ENCODE data around the gene DMXL2.
"Not testable (repeated sequence)": the region's sequence is repeated elsewhere in the genome, so short reads cannot be mapped to it uniquely, and the experiment has no call there.

The DMXL2 gene

GRCh38 chr15:51649659-51650521 is 27.3 kb upstream of the DMXL2 start:
- no peak overlapping the region for H3K4me3 ChIP-seq (ENCODE audit: low read depth, low read length)
- no peaks in the 10 kb centered on the region for H3K9me3 ChIP-seq (ENCODE audit: control insufficient read depth, insufficient read depth, low read depth, low read length)
- no peaks in the 10 kb centered on the region for H3K36me3 ChIP-seq (ENCODE audit: control insufficient read depth in 2 of 2, insufficient read depth in 1 of 2, low read length in 2 of 2)
- ChIA-PET POLR2A (interaction anchor here (1.1 kb wide), 1 partner anchor 180 kb away, joined by 3 read pairs; no protein-coding TSS in a partner anchor), CTCF (interaction anchor here (0.6 to 5.8 kb wide), 44 partner anchors 8 to 1794 kb away, joined by 3 to 109 read pairs (median 4); partner anchors contain the start of gene SCG3)
- H3K4me1 ChIP-seq (ENCODE audit: control insufficient read depth, insufficient read depth, low read length), result no peaks in the 10 kb centered on the region
- TF ChIP-seq ZNF571 (tag by site-specific recombination; IDR thresholded peaks at IDR 0.05) (no peak), ZNF221 (tag by site-specific recombination; IDR thresholded peaks at IDR 0.05; ENCODE audit: borderline replicate concordance) (no peak), ZNF529 (tag by site-specific recombination; IDR thresholded peaks at IDR 0.05; ENCODE audit: insufficient replicate concordance) (no peak), SCRT2 (tag by site-specific recombination; IDR thresholded peaks at IDR 0.05) (0 out of 2 replicates have a peak, but pooled peaks have one; percentile 19), SETDB1 (IDR thresholded peaks at IDR 0.05; ENCODE audit: insufficient read length, low read length) (no peak), ZNF341 (tag by site-specific recombination; IDR thresholded peaks at IDR 0.05; ENCODE audit: low read depth) (no peak), ZNF792 (tag by site-specific recombination; IDR thresholded peaks at IDR 0.05) (no peak), HOXD13 (CRISPR knock-in tag; IDR thresholded peaks at IDR 0.05; ENCODE audit: borderline replicate concordance) (no peak), ZNF16 (tag by site-specific recombination; IDR thresholded peaks at IDR 0.05; ENCODE audit: low read depth) (no peak), ZNF654 (tag by site-specific recombination; IDR thresholded peaks at IDR 0.05; ENCODE audit: low read depth) (peak; percentile 85), CTCF (tag by site-specific recombination; IDR thresholded peaks at IDR 0.05) (peak; percentile 62; the same call in 1 of the 2 replicates), ZNF433 (tag by site-specific recombination; IDR thresholded peaks at IDR 0.05; ENCODE audit: low read depth) (no peak), ZNF19 (tag by site-specific recombination; IDR thresholded peaks at IDR 0.05; ENCODE audit: low read depth) (no peak), ZNF292 (tag by site-specific recombination; IDR thresholded peaks at IDR 0.05; ENCODE audit: borderline replicate concordance, low read depth) (no peak), ZNF560 (tag by site-specific recombination; IDR thresholded peaks at IDR 0.05; ENCODE audit: borderline replicate concordance) (no peak), ZNF660 (tag by site-specific recombination; IDR thresholded peaks at IDR 0.05) (0 out of 2 replicates have a peak, but pooled peaks have one; percentile 38)
- H3K27ac ChIP-seq (ENCODE audit: extremely low read depth, low read depth, low read length), result no peak overlapping the region

DNA sequence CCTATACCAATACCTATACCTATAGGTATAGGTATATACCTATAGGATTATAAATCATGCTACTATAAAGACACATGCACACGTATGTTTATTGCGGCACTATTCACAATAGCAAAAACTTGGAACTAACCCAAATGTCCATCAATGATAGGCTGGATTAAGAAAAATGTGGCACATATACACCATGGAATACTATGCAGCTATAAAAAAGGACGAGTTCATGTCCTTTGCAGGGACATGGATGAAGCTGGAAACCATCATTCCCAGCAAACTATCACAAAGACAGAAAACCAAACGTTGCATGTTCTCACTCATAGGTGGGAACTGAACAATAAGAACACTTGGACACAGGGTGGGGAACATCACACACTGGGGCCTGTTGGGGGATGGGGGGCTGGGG is 26.1 kb upstream of the DMXL2 start:
- not testable (repeated sequence) for H3K4me1 ChIP-seq (ENCODE audit: control insufficient read depth, insufficient read depth, low read length)
- CTCF ChIA-PET, result interaction anchor here (1.0 to 5.8 kb wide), 4 partner anchors 32 to 256 kb away, joined by 3 to 109 read pairs (median 4); partner anchors contain the start of gene SCG3
- 0 out of 2 replicates have a peak, but pooled peaks have one; percentile 18 for TF ChIP-seq ZNF146 (tag by site-specific recombination; IDR thresholded peaks at IDR 0.05)

GRCh38 chr15:51648101-51648500 is 25.5 kb upstream of the DMXL2 start:
- not testable (repeated sequence) for H3K27ac ChIP-seq (ENCODE audit: extremely low read depth, low read depth, low read length); H3K36me3 ChIP-seq (ENCODE audit: control insufficient read depth in 2 of 2, insufficient read depth in 1 of 2, low read length in 2 of 2); H3K4me1 ChIP-seq (ENCODE audit: control insufficient read depth, insufficient read depth, low read length); H3K9me3 ChIP-seq (ENCODE audit: control insufficient read depth, insufficient read depth, low read depth, low read length); H3K4me3 ChIP-seq (ENCODE audit: low read depth, low read length)
- ChIA-PET POLR2A (interaction anchor here (0.6 kb wide), 2 partner anchors 70 to 481 kb away, joined by 3 to 9 read pairs; no protein-coding TSS in a partner anchor), CTCF (interaction anchor here (1.5 to 5.8 kb wide), 2 partner anchors 9 to 128 kb away, joined by 4 to 109 read pairs; no protein-coding TSS in a partner anchor)

More for the DNA sequence above, 26.1 kb upstream of the DMXL2 start:
- POLR2A ChIA-PET; H3K9me3 ChIP-seq (ENCODE audit: control insufficient read depth, insufficient read depth, low read depth, low read length); H3K27ac ChIP-seq (ENCODE audit: extremely low read depth, low read depth, low read length); H3K36me3 ChIP-seq (ENCODE audit: control insufficient read depth in 2 of 2, insufficient read depth in 1 of 2, low read length in 2 of 2); H3K4me3 ChIP-seq (ENCODE audit: low read depth, low read length): not testable (repeated sequence)
